Measurements from ENCODE around the gene PCBP3.
A peak's percentile ranks its signal among the peaks of the same experiment; 100 is the strongest.

The PCBP3 gene

GRCh38 chr21:45908536-45909237 lies 265.2 kb downstream of the PCBP3 start:
- DNase-seq: peak in 3 of 10 donors; percentile 57 to 83 (median 75)
- intact Hi-C loops (cut with DNase I): no loop called here

DNA sequence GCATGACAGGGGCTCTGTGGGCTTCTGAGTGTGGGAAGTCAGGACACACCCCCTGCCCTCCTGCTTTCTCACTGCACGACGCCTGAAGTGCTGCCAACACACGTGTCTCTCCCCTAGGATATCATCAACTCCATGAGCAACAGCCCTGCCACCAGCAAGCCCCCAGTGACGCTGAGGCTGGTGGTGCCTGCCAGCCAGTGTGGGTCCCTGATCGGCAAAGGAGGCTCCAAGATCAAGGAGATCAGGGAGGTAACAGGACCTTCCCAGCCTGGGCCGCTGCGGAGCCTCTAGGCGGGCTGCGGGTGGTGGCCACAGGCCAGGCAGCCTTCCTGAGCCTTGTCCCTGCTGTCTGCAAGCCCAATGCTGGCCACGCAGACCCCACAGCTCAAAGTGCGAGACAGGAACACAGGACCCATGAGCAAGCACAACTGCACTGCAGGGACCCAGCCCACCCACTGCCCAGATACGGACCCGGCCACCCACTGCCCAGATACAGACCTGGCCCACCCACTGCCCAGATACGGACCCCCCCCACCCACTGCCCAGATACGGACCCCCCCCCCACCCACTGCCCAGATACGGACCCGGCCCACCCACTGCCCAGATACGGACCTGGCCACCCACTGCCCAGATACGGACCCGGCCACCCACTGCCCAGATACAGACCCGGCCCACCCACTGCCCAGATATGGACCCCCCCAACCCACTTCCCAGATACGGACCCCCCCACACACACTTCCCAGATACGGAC lies 265.9 kb downstream of the PCBP3 start:
- intact Hi-C loops (cut with DNase I): no loop called here
- DNase-seq: peak in 3 of 10 donors; percentile 53 to 75 (median 72)

DNA sequence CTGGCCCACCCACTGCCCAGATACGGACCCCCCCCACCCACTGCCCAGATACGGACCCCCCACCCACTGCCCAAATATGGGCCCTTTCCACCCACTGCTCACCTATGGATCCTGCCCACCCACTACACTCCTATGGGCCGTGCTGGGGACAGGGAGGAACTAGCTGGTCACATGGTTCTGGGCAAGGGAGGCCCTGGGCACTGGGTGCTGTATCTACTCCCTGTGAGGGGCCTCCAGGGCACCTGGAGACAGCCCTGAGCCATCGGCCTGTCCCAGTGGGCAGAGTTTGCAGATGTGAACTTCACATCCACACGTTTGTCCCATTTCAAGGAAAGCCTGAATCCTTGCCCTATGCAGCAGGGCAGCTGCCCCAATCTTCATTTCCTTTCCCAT lies 266.6 kb downstream of the PCBP3 start:
- intact Hi-C loops (cut with DNase I): no loop called here
- DNase-seq: peak in 3 of 10 donors; percentile 29 to 46 (median 39)

DNA sequence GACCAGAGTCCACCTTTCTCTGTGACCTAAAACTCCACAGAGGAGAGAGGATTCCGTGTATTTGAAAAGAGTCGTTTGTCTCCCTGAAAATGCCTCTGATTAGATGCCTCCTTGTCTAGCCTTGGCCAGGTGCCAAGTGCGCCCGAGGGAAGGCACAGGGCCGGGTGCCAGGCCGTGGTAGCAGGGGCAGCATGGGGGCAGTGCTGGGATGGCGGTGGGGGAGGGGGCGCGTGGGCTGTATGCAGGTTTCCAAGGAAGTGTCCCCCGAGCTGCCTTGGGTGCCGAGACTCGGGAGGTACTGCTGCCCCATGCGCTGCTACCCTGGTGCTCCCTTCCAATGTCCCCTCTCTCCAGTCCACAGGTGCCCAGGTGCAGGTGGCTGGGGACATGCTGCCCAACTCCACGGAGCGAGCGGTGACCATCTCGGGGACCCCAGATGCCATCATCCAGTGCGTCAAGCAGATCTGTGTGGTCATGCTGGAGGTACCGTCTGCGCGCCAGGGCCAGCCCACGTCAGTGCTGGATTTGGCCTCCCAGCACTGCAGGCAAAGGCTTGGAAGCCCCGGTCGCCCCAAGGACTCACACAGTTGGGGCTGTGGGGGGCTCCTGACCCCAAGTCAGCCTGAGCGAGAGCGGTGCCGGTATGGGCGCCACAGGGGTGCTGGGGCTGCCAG lies 267.2 kb downstream of the PCBP3 start:
- peak in 7 of 10 donors; percentile 23 to 87 (median 65) for DNase-seq
- intact Hi-C loops (cut with DNase I): no loop called here

DNA sequence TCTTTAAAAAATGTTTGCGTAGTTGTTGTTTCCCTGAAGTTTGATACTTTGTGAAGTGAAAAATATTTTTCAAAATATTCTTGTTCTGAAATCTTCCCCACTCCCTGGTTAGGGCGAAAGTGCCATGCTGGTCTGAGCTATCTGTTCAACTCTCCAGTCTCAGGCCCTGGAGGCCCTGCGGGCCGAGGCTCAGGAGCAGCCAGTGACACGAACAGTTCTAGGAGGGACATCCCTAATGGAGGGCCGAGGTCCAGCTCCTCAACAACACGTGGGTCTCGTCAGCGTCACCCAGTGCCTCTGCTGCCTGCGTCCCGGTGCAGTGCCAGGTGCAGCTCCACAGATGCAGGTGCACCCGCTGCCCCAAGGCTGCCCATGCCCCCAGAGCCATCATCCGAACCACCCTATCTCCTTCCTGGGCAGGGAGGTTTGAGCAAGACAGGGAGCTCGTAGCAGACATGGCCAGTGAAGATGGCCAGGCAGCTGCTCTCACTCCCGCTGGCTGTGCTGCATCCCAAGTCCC lies 268.3 kb downstream of the PCBP3 start:
- peak in 4 of 10 donors; percentile 19 to 79 (median 50) for DNase-seq
- intact Hi-C loops (cut with DNase I): no loop called here

DNA sequence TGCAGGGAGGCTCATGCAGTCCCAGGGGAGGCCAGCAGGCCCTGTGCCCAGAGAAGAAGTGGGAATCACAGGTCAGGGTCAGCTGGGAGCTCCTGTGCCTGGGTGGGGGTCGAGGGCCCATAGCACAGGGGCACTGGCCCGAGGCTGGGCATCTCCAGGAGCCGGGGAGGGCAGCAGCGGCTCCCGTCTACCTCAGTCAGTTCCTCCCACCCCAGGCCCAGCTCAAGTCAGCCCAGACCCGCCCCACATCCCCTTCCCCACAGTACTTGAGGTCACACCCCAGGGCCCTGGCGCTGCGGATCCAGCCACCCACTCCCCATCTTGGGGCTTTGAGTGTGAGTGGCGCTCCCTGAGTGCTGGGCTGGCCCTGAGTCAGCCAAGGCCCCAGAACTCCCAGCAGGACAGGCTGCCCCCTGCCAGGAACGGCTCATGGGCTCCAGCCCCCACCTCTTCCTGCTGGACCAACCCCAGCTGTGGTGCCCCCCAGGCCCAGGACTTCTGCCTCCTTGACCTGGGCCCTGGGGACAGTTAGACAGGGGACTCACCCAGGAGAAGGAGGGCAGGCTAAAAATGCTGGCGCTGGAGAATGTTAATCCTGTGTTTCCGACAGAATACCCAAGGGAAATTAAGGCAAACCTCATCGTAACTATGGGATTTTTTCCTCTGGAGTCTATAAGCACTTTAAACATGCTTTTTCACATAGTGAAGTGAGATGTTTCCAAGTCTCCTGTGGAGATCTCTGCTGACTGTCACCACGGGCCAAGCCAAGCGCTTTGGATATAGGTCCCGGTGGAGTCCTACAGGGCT lies 269.3 kb downstream of the PCBP3 start:
- intact Hi-C loops (cut with DNase I): no loop called here
- DNase-seq: peak in 4 of 10 donors; percentile 13 to 81 (median 58)

GRCh38 chr21:45913418-45913765 lies 269.9 kb downstream of the PCBP3 start:
- peak in 4 of 10 donors; percentile 12 to 78 (median 53) for DNase-seq
- intact Hi-C loops (cut with DNase I): no loop called here

GRCh38 chr21:45913886-45914285 lies 270.4 kb downstream of the PCBP3 start:
- peak in 3 of 10 donors; percentile 39 to 81 (median 59) for DNase-seq
- intact Hi-C loops (cut with DNase I): no loop called here

GRCh38 chr21:45914321-45914845 lies 270.9 kb downstream of the PCBP3 start:
- intact Hi-C loops (cut with DNase I): no loop called here
- peak in 3 of 10 donors; percentile 44 to 63 (median 54) for DNase-seq

GRCh38 chr21:45916011-45916840 lies 272.7 kb downstream of the PCBP3 start:
- DNase-seq: peak in 3 of 10 donors; percentile 41 to 61 (median 52)
- intact Hi-C loops (cut with DNase I): no loop called here

DNA sequence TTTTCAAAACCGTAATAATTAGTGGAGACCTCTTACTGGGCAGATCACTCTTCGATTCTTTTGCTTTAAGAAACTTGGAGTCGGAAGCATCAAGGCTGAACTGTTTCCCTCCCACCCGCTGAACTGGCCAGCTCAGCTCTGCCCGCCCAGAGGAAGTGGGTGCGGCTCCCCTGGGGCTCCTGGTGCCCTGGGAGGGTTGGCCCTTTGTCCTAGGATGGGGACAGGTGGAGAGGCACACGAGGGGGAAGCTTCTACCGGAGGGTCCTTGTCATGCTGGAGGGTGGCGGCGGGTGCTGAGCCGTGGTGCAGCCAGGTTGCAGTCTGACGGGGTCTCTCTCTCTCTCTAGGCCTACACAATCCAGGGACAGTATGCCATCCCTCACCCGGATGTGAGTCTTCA lies 273.7 kb downstream of the PCBP3 start:
- intact Hi-C loops (cut with DNase I): no loop called here
- DNase-seq: peak in 3 of 10 donors; percentile 17 to 79 (median 52)

GRCh38 chr21:45918011-45918410 lies 274.5 kb downstream of the PCBP3 start:
- intact Hi-C loops (cut with DNase I): no loop called here
- peak in 3 of 10 donors; percentile 30 to 79 (median 64) for DNase-seq

DNA sequence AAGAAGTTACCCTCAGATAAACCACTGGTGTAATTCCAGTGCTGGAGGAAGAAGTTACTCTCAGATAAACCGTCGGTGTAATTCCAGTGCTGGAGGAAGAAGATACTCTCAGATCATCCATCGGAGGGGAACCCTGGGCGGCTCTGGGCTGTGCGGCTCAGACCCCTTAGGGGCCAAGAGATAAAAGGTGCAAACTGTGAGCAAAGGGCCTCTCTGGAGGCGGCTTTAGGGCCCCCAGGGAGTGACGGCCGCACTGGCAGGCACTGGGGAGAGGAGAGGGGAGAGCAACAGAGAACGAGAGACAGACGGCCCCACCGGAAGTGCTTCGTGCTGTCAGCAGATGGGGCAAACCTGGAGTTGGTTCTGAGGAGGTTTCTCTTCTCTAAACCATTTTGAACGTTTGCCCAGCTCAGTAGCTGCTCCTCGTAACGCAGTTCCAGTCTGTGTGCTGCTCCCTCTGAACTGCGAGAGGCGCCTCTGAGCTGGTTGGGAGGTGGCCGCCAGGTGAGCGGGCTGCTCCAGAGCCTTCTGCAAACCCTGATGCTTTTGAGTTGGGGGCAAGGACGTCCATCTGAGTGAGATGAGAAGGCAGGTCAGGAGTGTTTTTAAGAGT lies 275.4 kb downstream of the PCBP3 start:
- intact Hi-C loops (cut with DNase I): no loop called here
- peak in 3 of 10 donors; percentile 17 to 56 (median 21) for DNase-seq

DNA sequence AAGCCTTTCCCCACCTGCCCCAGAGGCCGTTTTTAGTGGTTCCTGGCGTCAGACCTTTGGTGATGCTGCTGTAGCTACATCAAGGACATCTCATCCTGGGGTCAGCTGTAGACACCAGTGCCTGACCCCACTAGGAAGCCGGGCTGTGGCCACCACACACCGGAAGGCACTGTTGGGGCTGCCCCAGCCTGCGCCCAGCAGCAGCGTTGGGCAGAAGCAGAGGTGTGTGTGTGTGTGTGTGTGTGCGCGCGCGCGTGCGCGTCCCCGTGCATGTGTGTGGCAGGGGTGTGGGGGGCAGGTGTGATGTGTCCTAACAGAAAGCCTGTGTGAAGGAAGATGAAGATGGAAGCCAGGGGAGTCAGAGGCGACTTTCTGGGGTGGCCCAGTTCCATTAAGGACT lies 276.1 kb downstream of the PCBP3 start:
- intact Hi-C loops (cut with DNase I): no loop called here
- DNase-seq: peak in 3 of 10 donors; percentile 18 to 63 (median 55)

DNA sequence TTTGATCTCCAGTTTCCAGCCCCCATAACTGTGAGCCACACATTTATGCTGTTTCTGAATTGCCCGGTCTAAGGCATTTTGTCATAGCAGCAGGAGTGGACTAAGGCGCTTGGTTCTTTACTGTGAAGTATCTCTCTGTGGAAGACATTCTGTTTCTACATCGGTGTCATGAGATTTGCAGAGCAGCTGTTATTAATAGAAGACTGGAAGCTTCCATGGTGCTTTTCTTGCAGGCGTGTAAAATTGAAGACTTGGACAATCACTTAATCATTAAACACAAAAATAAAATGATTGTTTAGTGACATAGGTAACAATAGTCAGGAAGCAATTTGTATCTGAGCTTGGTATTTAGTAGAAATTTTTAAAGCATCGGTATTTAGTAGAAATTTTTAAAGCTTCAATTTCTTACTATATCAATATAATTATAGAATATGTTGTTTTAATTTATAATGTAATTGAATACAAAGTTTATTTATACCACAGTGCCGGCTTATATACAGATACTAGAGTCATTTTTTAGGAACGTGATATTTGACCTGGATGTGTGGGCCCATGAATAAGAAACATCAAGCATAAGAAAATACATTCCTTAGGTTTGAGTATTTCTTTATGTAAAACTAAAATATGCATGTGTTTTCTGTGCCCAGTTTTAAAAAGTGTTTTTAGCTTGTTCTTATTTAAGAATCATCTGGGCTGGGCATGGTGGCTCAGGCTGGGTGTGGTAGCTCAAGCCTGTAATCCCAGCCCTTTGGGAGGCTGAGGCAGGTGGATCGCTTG lies 277.5 kb downstream of the PCBP3 start:
- intact Hi-C loops (cut with DNase I): no loop called here
- DNase-seq: no peak

DNA sequence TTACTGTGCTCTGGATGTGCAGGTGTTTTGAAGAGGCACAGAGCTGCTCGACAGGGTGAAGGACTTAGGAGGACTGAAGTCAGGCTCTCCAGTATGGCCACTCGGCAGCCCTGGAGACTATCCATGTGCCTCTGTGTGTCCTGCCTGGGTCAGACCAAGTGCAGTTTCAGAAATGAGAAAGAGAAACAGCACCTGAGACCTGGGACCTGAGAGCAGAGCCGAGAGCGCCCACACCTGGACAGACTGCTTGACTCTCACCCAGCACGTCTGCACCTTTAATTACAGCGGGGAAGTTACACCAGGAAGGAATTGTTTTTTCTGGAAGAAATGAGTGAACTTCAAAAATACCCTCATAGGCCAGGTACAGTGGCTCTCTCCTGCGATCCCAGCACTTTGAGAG lies 278.4 kb downstream of the PCBP3 start:
- intact Hi-C loops (cut with DNase I): loop anchor here (2.0 kb wide), 2 partner anchors 41 to 367 kb away; no protein-coding TSS in a partner anchor
- peak in 1 of 10 donors; percentile 34 for DNase-seq

DNA sequence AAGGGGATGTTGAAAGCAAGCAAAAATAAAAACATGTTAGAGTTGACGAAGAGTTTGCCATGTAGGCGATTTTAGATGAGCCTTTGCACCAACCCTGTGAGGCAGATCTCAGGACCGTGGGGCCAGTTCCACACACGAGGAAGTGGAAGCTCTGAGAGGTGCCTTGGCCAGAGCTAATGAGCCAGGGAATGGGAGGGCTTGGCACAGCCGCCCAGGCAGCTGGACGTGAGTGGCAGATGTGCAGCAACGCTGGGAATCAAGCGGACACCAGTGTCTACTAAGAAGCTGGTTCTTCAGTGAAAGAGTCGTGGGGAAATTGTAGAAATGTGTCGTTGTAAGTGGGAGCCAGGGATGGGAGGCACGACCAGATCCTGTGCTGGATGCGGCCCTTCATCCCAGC lies 279.1 kb downstream of the PCBP3 start:
- peak in 5 of 10 donors; percentile 4 to 91 (median 28) for DNase-seq
- intact Hi-C loops (cut with DNase I): loop anchor here (2.0 kb wide), 2 partner anchors 42 to 368 kb away; no protein-coding TSS in a partner anchor

Measured in posterior cingulate gyrus (tissue), 11 donors.